HG02610 (cell line): ENCODE results near the gene NMNAT3.

Experiments used
- ATAC-seq: cut with Tn5 transposase; IDR thresholded peaks from one replicate; pipeline ENCODE4 v1.9.1; 2021; ENCODE audit warnings: mild to moderate bottlenecking, moderate library complexity; ENCODE audit not compliant: unreplicated experiment

Gene NMNAT3

DNA sequence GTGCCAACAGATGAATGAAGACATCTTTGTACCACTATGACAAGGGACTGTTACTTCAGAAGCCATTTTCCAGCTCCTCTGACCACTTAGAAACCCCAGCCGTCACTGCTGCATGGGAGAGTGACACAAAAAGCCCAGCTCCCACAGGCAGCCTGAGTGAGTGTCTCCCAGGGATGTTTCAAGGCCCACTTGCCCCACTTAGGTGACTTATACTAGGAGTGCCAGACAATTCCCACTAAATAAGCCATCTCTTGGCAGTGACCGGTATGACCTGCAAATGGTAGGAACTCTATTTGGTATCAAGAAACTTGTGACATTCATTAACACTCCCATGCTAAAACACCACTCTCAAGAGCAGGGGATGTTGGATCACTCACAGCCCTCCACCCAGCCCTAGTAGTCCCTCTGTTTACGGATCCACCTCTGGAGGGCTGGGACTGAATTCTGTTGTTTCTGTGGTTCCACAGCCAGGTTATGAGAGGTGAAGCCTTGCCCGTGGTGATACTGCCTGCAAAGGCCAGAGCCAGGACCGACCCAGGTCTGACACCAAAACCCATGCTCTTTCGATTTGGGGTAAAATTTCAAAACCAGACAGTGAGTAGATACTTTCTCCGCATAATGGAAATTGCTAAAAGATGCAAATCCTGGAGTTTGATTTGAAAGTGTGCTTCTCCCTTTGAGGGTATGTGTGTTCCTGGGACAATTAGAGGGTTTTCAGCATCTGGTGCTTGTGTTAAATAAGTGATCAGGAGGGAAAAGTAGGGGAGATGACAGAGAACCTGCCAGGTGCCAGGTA lies 152.7 kb downstream of the NMNAT3 start:
- ATAC-seq = no peak

DNA sequence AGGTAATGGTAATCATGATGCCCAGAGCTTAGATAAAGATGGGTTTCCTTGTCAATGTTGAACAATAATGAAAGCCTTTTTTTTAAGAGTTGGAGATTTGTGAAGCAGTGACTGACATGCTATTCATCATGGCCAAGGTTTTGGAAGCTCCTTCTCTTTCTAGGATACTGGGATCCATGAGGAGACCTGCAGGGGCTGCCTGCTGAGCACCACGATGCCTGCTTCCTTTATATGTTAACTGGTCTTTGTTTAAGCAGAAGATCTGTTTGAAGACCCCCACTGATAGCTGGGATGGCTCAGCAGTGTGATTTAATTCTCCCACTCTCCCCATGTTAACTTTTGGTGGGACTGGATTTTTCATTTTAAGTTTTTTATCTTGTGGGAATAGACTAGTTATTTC lies 154.1 kb downstream of the NMNAT3 start:
- ATAC-seq = no peak

DNA sequence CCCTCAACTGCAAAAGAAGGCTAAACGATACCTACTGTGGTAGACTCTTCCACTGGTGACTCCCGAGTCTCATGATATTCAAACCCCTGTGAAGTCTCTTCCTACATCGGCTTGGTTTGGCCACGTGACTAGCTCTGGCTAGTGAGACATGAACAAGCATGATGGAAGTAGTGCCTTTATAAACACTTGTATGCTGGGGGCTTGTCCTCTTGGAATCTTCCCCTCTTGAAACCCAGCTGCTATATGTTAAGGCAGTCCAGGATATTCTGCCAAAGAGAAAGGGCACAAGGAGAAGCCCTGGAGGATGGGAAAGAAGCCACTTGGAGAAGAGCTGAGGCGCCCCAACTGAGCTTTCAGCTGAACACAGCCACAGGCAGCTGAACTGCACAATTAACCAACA lies 154.6 kb downstream of the NMNAT3 start:
- ATAC-seq = no peak

DNA sequence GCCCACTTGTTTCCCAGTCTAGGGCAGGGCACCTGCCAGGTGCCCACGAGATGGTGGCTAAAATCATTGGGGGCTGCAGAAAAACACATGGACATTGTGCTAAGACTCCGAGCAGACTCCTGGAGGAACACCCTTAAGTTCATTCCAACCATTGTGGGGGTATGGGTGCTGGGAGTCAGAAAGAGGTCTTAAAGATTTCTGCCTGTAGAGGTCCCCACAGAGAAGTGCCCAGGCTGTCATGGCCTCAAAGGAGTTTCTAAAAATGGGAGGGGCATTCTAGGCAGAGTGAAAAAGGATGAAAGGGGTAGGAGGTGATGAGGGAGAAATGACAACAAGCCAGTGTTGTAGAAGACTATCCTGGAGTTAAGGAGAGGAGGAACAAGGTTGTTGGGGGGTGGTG lies 155.4 kb downstream of the NMNAT3 start:
- no peak for ATAC-seq

DNA sequence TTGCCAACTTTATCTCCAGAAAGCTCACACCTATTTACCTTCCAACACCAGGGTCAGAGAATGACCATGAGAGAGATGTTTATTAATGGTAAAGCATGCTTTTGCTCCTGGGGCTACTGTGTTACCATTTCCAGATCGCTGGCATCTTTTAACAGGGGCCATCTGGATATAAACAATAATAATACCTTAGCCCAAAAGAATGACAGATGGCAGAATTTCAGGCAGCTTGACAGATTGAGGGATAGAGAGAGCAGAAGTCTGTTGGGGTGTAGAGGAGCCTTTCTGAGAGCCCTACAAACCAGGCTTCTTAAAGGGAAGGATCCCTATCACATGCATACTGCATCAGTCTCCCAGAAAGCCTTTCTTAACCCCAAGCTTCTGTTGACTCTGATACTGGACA lies 156.0 kb downstream of the NMNAT3 start:
- no peak for ATAC-seq

DNA sequence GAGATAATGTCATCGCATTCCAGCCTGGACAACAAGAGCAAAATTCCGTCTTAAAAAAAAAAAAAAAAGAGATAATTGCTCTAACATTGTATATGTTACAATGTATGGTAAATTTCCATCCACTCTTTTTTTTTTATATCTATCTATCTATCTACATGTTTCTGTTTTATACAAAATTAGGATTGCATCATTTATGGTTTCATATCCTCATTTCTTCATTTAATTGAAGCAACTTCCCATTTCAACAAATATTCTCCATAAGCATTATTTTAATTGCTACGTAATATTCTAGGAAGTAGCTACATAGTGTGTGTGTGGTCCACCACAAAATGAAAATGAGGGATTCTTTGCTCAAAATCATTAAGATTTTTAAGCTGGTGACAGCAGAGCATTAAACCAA lies 156.6 kb downstream of the NMNAT3 start:
- ATAC-seq = no peak

DNA sequence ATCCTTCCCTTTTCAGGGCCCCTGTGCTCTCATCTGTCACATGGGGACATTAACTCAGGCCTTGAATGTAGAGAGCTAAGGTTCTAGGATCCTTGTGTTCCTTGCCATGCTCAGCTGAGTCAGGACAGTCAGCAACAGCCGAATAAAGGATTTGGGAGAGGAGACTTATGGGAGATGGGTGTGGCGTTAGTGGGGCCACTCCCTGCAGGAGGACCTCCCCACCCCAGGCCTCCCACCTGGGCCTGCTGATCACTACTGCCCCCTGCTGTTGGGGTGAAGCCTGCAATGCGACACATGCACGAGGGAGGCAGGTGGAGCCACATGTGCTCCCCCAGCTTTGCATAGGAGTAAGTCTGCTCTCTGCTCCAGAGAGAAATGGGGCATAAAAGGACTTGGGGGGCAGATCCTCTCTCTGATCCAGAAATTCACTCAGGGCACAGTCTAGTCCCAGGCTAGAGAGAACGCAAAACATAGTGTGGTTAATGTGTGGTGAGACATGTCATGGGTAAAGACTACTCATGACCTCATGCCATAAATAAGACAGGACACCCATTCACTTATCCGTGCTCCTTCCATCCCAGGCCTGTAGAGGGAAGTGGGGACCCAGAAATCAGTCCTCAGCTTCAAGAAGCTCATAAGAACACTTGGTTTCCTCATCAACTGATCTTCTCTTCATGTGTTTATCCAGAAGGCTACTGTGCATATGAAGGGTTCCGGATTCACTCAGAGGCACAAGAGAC lies 157.6 kb downstream of the NMNAT3 start:
- ATAC-seq = no peak

DNA sequence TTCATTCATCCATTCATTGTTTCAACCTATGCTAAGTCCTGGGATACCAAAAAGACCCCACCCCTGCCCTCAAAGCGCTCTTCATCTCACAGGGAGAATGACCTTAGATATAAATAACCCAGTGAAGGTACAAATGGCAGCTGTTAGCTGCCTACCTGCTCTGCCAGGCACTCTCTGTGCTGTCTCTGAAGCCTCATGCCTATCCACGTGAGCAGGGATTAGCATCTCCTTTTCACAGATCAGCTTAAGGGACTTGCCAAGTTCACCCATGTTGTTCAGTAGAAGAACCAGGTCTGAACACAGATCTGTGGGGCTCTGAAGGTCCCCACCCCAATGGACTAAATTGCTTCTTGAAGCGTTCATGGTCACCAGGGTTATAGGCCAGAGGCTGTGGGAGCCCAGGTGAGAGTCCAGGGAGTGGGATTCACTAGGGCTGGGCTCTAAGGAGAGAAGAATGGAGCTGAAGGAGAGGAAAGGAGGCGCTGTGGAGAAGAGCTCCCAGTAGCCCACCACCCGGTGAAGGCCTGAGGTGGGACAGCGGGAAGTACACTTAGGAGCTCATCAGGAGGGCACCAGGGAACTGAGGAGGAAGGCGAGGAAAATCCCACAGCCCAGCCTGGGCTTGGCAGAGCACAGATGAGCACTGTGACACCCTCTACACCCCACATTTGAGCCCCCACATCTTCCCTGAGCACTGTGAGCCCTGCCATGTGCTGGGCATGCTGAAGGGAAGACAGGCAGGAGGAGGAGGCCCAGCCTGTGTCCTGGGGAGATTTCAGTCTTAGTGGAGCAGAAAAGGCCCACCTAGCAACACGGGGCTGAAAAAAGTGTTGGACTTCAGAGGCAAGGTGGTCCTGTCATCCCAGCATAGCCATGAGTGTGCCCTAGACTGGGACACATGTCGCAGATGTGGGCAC lies 158.6 kb downstream of the NMNAT3 start:
- ATAC-seq = no peak

DNA sequence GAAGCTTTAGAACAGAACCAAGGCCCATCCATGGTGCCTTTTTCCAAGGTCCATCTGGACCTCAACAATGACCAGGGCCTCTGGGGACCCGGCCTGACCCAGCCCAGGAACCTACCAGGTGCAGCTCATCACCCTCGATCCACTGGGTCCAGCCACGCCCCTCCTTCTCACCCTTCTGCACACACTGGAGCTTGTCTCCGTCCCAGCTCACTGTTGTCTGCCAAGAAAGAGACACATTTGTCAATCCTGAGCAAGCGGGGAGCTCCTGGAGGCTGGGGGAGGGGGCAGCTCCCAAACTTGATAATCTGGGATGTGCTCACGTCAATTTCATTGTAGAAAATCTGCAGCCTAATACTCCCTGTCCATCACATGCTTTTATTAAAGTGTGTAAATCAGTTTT lies 159.5 kb downstream of the NMNAT3 start:
- ATAC-seq = no peak

DNA sequence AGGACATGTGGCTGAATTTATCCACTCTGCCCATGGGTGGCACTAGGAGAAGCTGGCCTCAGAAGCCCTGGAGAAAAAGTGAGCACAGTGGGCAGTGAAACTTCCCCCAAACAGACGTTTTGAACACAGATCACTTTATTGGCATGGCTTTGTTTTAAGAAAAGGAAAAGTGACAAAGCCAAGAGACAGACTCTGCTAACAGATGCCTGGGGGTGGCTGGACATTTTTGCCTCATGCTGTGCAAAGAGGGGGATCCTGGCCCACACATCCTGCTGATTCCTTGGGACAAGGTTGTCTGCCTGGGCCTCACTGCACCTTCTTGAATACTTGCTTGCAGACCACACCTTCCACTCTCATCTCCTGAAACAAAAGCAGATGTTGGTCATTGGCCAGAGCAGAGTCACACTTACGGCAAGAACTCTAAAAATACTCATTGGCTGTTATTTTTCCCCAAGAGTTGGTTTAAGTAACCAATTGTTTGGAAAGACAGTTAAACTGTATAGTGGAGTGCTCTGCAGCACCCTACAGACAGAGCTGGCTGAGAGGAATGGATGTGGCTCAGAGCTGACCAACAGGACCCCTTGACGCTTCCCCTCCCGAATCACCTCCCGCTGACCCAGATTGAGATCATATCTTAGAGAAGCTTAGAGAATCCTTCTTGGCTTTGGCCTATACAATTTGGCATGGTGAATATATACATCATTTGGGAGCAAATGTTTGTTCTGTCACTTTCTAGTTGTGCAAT lies 160.3 kb downstream of the NMNAT3 start:
- no peak for ATAC-seq

DNA sequence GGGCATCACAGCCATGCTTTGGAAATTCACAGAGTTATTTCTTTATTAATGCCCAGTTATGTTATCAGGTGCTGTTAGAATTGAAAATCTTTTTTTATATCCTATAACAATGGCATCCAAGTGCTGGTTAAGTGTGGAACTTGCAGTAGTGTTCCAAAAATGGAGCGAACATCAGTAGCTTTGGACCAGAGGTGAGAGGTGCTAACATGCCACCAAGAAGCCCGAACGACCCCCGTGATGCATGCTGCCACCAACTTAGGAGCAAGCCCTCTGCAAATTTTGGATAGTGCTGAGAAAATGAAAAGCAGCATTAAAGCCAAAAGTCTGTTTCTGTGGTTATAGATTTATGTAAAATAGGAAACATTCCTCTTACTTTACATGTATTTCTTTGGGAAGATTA lies 163.0 kb downstream of the NMNAT3 start:
- no peak for ATAC-seq
